Nephron progenitor cell (in vitro differentiated cells): ENCODE data around the gene HTR7.
"Not testable (repeated sequence)": the region's sequence is repeated elsewhere in the genome, so short reads cannot be mapped to it uniquely, and the experiment has no call there.

Experiments
- DNase-seq: peaks from one replicate; pipeline ENCODE4 v3.0.0; 2021
- H3K27ac Mint-ChIP-seq: 2 replicates; pipeline ENCODE4 v1.8.0; 2021; ENCODE audit warnings: mild to moderate bottlenecking, moderate library complexity, mixed read lengths
- H3K27me3 Mint-ChIP-seq: 2 replicates; pipeline ENCODE4 v1.8.0; 2021; ENCODE audit warnings: mild to moderate bottlenecking, low read depth, mixed read lengths; ENCODE audit not compliant: poor library complexity
- H3K36me3 Mint-ChIP-seq: 2 replicates; pipeline ENCODE4 v1.8.0; 2021; ENCODE audit warnings: low read depth, mixed read lengths
- H3K4me1 Mint-ChIP-seq: 2 replicates; pipeline ENCODE4 v1.8.0; 2021; ENCODE audit warnings: mixed read lengths
- H3K4me3 Mint-ChIP-seq: 2 replicates; pipeline ENCODE4 v1.8.0; 2021; ENCODE audit warnings: mild to moderate bottlenecking, moderate library complexity, mixed read lengths
- H3K9me3 Mint-ChIP-seq: 2 replicates; pipeline ENCODE4 v1.8.0; 2021; ENCODE audit warnings: mild to moderate bottlenecking, moderate library complexity, mixed read lengths
- TF ChIP-seq, protein P1 (sequence below): fragments of 200-600 bp; sonication (generic); IDR thresholded peaks from 2 replicates; pipeline ENCODE4 v1.5.0; 2021; ENCODE audit warnings: antibody characterized with exemption

Gene HTR7

DNA sequence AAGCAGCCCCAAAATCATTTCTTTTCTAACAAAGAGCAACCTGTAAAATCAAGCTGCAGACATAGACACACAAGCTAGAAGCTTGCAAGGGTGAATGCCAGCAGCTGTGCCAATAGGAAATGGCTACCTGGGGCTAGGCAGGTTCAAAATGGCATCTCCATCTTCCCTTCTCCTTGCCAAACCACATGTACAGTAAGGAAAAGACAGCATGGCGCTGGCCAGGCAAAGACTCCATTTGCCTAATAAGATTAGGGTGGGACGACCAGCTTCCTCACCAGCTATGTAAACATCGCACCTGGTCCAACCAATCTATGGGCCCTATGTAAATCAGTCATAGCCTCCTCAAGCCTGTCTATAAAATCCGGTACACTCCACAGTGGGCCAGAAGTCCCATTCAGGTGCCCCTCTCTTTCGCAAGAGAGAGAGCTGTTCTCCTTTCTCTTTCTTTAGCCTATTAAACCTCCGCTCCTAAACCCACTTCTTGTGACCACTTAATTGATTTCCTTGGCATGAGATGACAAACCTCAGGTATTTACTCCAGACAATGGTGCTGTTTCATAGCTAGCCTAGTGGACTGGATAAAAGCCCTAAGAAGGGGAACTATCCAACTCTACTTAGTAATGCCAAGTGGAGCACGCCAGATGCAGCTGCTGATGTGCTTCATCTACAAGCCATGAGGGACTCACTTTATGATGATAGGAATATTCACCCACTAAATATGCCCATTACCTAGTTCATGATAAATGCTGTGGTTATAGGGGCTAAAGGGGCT, 44.1 kb downstream of the HTR7 start:
- H3K9me3 Mint-ChIP-seq = peaks cover 7% of the 10 kb centered on the region
- no peaks in the 10 kb centered on the region for H3K27me3 Mint-ChIP-seq
- DNase-seq = no peak
- H3K36me3 Mint-ChIP-seq = no peaks in the 10 kb centered on the region
- TF ChIP-seq, protein P1, sequence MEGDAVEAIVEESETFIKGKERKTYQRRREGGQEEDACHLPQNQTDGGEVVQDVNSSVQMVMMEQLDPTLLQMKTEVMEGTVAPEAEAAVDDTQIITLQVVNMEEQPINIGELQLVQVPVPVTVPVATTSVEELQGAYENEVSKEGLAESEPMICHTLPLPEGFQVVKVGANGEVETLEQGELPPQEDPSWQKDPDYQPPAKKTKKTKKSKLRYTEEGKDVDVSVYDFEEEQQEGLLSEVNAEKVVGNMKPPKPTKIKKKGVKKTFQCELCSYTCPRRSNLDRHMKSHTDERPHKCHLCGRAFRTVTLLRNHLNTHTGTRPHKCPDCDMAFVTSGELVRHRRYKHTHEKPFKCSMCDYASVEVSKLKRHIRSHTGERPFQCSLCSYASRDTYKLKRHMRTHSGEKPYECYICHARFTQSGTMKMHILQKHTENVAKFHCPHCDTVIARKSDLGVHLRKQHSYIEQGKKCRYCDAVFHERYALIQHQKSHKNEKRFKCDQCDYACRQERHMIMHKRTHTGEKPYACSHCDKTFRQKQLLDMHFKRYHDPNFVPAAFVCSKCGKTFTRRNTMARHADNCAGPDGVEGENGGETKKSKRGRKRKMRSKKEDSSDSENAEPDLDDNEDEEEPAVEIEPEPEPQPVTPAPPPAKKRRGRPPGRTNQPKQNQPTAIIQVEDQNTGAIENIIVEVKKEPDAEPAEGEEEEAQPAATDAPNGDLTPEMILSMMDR = no peak
- no peaks in the 10 kb centered on the region for H3K4me1 Mint-ChIP-seq
- no peak overlapping the region for H3K27ac Mint-ChIP-seq
- H3K4me3 Mint-ChIP-seq = no peak overlapping the region

DNA sequence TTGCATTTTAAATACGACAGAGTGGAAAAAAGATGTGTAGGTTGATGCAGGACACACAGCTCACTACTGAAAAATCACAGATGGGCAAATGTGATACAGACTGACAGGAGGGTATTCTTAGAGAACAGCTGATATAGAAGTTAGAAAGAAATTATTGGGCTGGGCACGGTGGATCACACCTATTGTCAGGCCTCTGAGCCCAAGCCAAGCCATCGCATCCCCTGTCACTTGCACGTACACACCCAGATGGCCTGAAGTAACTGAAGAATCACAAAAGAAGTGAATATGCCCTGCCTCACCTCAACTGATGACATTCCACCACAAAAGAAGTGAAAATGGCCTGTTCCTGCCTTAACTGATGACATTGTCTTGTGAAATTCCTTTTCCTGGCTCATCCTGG, 50.7 kb downstream of the HTR7 start:
- H3K9me3 Mint-ChIP-seq = peaks cover 50% of the 10 kb centered on the region
- H3K27me3 Mint-ChIP-seq, H3K4me3 Mint-ChIP-seq, H3K36me3 Mint-ChIP-seq, H3K27ac Mint-ChIP-seq, H3K4me1 Mint-ChIP-seq, DNase-seq: not testable (repeated sequence)

DNA sequence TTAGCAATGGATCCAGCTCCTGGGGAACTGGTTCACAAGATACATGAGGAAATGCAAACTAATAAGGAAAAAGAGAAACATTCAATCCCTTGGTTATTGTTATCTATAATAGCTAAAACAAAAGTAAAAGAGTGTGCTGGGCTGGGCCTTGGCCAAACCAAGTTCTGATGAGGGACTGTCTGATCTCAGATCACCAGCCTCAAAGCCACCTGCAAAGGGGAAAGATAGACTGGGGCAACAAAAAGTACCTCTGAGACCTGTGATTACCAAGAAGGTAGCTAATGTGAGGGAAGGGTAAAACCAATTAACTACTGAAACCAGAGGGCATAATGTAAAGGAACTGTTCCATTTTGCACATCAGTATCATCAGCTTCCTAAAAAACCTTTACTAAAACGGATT, 51.2 kb downstream of the HTR7 start:
- no peak overlapping the region for H3K27ac Mint-ChIP-seq
- TF ChIP-seq, protein P1 = no peak
- H3K9me3 Mint-ChIP-seq = peaks cover 50% of the 10 kb centered on the region
- DNase-seq = no peak
- no peaks in the 10 kb centered on the region for H3K36me3 Mint-ChIP-seq
- H3K4me3 Mint-ChIP-seq = no peak overlapping the region
- H3K4me1 Mint-ChIP-seq = no peaks in the 10 kb centered on the region
- H3K27me3 Mint-ChIP-seq = peaks cover 4% of the 10 kb centered on the region

DNA sequence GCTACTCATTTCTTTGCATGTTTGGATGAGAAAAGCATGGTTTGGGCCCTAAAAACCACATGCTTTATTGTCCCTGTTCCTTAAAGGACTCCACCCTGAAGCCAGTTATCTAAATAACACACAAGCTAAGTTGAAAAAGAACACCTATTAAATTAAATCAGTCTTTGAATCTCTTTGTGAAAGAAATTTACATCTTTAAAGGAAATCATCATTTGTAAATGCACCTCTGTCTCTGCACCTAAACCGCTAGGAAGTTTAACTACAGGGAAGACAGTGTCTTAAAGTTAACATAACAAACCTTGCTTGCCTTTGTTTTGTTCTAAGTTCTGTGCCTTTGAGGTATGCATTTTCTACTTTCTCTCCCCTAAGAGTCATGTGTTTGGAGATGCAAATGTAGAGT, 52.6 kb downstream of the HTR7 start:
- Mint-ChIP-seq H3K4me3 (no peak overlapping the region), H3K9me3 (peaks cover 50% of the 10 kb centered on the region), H3K4me1 (no peaks in the 10 kb centered on the region), H3K36me3 (no peaks in the 10 kb centered on the region), H3K27me3 (peaks cover 4% of the 10 kb centered on the region), H3K27ac (no peak overlapping the region)
- TF ChIP-seq, protein P1 = no peak
- DNase-seq = no peak

DNA sequence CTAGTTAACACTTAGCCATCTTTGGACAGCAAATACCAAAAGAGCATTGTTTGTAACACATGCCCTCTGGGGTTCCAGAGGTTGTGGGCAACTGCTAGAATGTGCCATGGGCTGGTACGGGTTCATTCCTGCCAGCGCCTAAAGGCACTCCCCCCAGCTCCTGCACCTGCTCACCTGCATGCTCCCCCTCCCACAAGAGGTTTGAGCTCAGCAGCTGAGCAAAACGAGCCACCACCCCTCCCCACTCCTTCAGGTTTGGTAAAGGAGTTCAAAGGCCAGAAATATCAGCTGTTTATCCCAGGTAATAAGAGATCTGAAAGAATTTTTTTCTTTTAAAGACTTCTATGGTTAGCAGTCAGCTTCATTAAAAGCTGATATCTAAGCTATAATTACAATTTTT, 53.5 kb downstream of the HTR7 start:
- Mint-ChIP-seq H3K27ac (no peak overlapping the region), H3K36me3 (no peaks in the 10 kb centered on the region), H3K9me3 (peaks cover 48% of the 10 kb centered on the region), H3K4me1 (no peaks in the 10 kb centered on the region), H3K27me3 (peaks cover 4% of the 10 kb centered on the region), H3K4me3 (no peak overlapping the region)
- TF ChIP-seq, protein P1 = no peak
- no peak for DNase-seq

DNA sequence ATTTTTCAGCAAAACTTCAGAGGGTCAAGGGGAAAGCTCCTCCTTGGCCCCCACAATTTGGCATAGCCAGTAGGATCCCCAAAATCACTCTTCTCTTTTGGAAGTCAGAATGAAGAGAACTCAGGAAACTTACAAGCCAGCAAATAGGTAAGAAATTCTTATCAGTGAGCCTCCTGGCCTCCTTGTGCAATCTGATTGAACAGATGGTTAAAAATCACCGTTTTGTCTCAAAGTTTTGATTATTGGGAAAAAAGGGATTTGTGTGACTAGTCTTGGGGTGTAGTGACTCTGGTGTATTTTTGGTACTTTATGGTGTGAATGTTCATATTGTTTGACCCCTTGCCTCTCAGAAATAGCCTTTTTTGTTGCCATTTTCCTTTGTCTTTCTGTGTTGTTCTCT, 56.2 kb downstream of the HTR7 start:
- Mint-ChIP-seq H3K27me3 (no peaks in the 10 kb centered on the region), H3K36me3 (no peaks in the 10 kb centered on the region), H3K4me1 (no peaks in the 10 kb centered on the region), H3K9me3 (peaks cover 21% of the 10 kb centered on the region), H3K27ac (no peak overlapping the region), H3K4me3 (no peak overlapping the region)
- DNase-seq = no peak
- TF ChIP-seq, protein P1 = no peak
